ENCODE results near the gene TRIM23. TPM values are rescaled to one million over a fixed set of nuclear protein-coding genes. Genes with fewer than 3 reads are reported as not detected.
A peak's percentile ranks its signal among the peaks of the same experiment; 100 is the strongest.

TRIM23 gene
- total RNA-seq, 1 donor from 2014 or later, result 14.0 TPM

GRCh38 chr5:65570598-65571226 lies 53.4 kb downstream of the TRIM23 start:
- Histone ChIP-seq H3K4me1 (peaks cover 7% of the 10 kb centered on the region), H3K27me3 (no peaks in the 10 kb centered on the region), H3K27ac (no peak overlapping the region), H3K9me3 (no peaks in the 10 kb centered on the region), H3K36me3 (peaks cover 0 to 28% of the 10 kb centered on the region in 2 donors), H3K4me3 (no peak overlapping the region)
- TF ChIP-seq POLR2AphosphoS5 (IDR thresholded peaks at IDR 0.05; ENCODE audit: insufficient read depth in 1 of 2, low read depth in 1 of 2), result no peak
- no peak for DNase-seq (ENCODE audit: extremely low spot score in 2 of 2)
- intact Hi-C loops (cut with DNase I), result no loop called here

- Histone ChIP-seq H3K36me3 (peaks cover 0 to 16% of the 10 kb centered on the region in 2 donors), H3K27me3 (no peaks in the 10 kb centered on the region), H3K27ac (no peak overlapping the region), H3K4me3 (no peak overlapping the region), H3K9me3 (no peaks in the 10 kb centered on the region), H3K4me1 (peaks cover 38% of the 10 kb centered on the region)
- intact Hi-C loops (cut with DNase I), result no loop called here
- TF ChIP-seq CTCF (IDR thresholded peaks at IDR 0.05), result no peak
- no peak for TF ChIP-seq POLR2AphosphoS5 (IDR thresholded peaks at IDR 0.05; ENCODE audit: insufficient read depth in 1 of 2, low read depth in 1 of 2)
- TF ChIP-seq POLR2A (IDR thresholded peaks at IDR 0.05), result no peak
- DNase-seq (ENCODE audit: extremely low spot score in 2 of 2), result no peak
These were observed 57.6 kb downstream of the TRIM23 start for GRCh38 chr5:65566505-65566904.

GRCh38 chr5:65563777-65564176 lies 60.4 kb downstream of the TRIM23 start:
- Histone ChIP-seq H3K4me1 (peaks cover 38% of the 10 kb centered on the region), H3K27me3 (no peaks in the 10 kb centered on the region), H3K36me3 (peaks cover 0 to 8% of the 10 kb centered on the region in 2 donors), H3K27ac (peak overlapping the region; percentile 81), H3K4me3 (peak overlapping the region; percentile 66 to 93), H3K9me3 (no peaks in the 10 kb centered on the region)
- TF ChIP-seq CTCF (IDR thresholded peaks at IDR 0.05), result no peak
- TF ChIP-seq POLR2AphosphoS5 (IDR thresholded peaks at IDR 0.05; ENCODE audit: insufficient read depth in 1 of 2, low read depth in 1 of 2), result no peak
- no peak for TF ChIP-seq POLR2A (IDR thresholded peaks at IDR 0.05)
- DNase-seq (ENCODE audit: extremely low spot score in 2 of 2), result no peak
- intact Hi-C loops (cut with DNase I), result no loop called here

GRCh38 chr5:65562731-65563701 lies 61.1 kb downstream of the TRIM23 start, which contains the start of the genes CENPK and PPWD1:
TSS of gene CENPK (minus strand) at chr5:65563168. CDS start at chr5:65554907, 8,261 bp downstream.
TSS of gene PPWD1 (plus strand) at chr5:65563296. CDS start at chr5:65563311, 15 bp downstream.
- TF ChIP-seq POLR2AphosphoS5 (IDR thresholded peaks at IDR 0.05; ENCODE audit: insufficient read depth in 1 of 2, low read depth in 1 of 2) (peak; percentile 92 to 96), POLR2A (IDR thresholded peaks at IDR 0.05) (peak in 1 of 2 donors; percentile 36), CTCF (IDR thresholded peaks at IDR 0.05) (no peak)
- intact Hi-C loops (cut with DNase I), result no loop called here
- Histone ChIP-seq H3K27me3 (no peaks in the 10 kb centered on the region), H3K9me3 (no peaks in the 10 kb centered on the region), H3K4me3 (peak within 1 kb of the TSS; percentile 66 to 93), H3K27ac (peak within 1 kb of the TSS; percentile 81), H3K4me1 (peaks cover 38% of the 10 kb centered on the region), H3K36me3 (peaks cover 0 to under 1% of the 10 kb centered on the region in 2 donors)
- peak; percentile 96 to 97 for DNase-seq (ENCODE audit: extremely low spot score in 2 of 2)

GRCh38 chr5:65556718-65557117 lies 67.4 kb downstream of the TRIM23 start:
- TF ChIP-seq POLR2AphosphoS5 (IDR thresholded peaks at IDR 0.05; ENCODE audit: insufficient read depth in 1 of 2, low read depth in 1 of 2) (no peak), CTCF (IDR thresholded peaks at IDR 0.05) (no peak)
- DNase-seq (ENCODE audit: extremely low spot score in 2 of 2), result no peak
- H3K4me3 ChIP-seq, result no peak overlapping the region

More at GRCh38 chr5:65556718-65557117, 67.4 kb downstream of the TRIM23 start:
- H3K4me1 ChIP-seq, result peaks cover 1% of the 10 kb centered on the region
- H3K27me3 ChIP-seq, result no peaks in the 10 kb centered on the region
- intact Hi-C loops (cut with DNase I), result no loop called here
- H3K36me3 ChIP-seq, result no peaks in the 10 kb centered on the region
- H3K27ac ChIP-seq, result no peak overlapping the region
- no peaks in the 10 kb centered on the region for H3K9me3 ChIP-seq
